Osteocyte (in vitro differentiated cells): ENCODE data around the gene DUOXA2. TPM values are rescaled to one million over a fixed set of nuclear protein-coding genes. Genes with fewer than 3 reads are reported as not detected.

ENCODE experiments used
- DNase-seq: peaks from one replicate; pipeline ENCODE4 v3.0.0; 2021; ENCODE audit warnings: mixed read lengths; ENCODE audit not compliant: unreplicated experiment; ENCODE audit errors: extremely low spot score
- H3K27ac Mint-ChIP-seq: one replicate; pipeline ENCODE4 v1.8.0; 2021; ENCODE audit warnings: mild to moderate bottlenecking, mixed read lengths; ENCODE audit not compliant: unreplicated experiment
- H3K27me3 Mint-ChIP-seq: one replicate; pipeline ENCODE4 v1.8.0; 2021; ENCODE audit warnings: mixed read lengths; ENCODE audit not compliant: unreplicated experiment
- H3K36me3 Mint-ChIP-seq: one replicate; pipeline ENCODE4 v1.8.0; 2021; ENCODE audit warnings: mixed read lengths; ENCODE audit not compliant: unreplicated experiment
- H3K4me1 Mint-ChIP-seq: one replicate; pipeline ENCODE4 v1.8.0; 2021; ENCODE audit warnings: mixed read lengths; ENCODE audit not compliant: unreplicated experiment
- H3K4me3 Mint-ChIP-seq: one replicate; pipeline ENCODE4 v1.8.0; 2021; ENCODE audit warnings: mild to moderate bottlenecking, moderate library complexity, mixed read lengths; ENCODE audit not compliant: unreplicated experiment
- H3K9me3 Mint-ChIP-seq: one replicate; pipeline ENCODE4 v1.8.0; 2021; ENCODE audit warnings: mixed read lengths; ENCODE audit not compliant: unreplicated experiment
- CTCF ChIP-seq: fragments of 200-600 bp; sonication (generic); IDR thresholded peaks from 2 replicates; pipeline ENCODE4 v1.5.0; 2021; ENCODE audit warnings: antibody characterized with exemption, mild to moderate bottlenecking, moderate library complexity
- total RNA-seq: library from RNA; stranded (reverse); gene quantifications from 2 replicates; pipeline ENCODE4 v1.2.1, GENCODE V29; 2021

Gene DUOXA2
- total RNA-seq, 1 donor from 2014 or later: not detected

- Mint-ChIP-seq H3K4me1 (no peaks in the 10 kb centered on the region), H3K4me3 (no peak overlapping the region), H3K27me3 (peaks cover 16% of the 10 kb centered on the region), H3K9me3 (no peaks in the 10 kb centered on the region), H3K36me3 (no peaks in the 10 kb centered on the region), H3K27ac (no peak overlapping the region)
- no peak for DNase-seq
- TF ChIP-seq CTCF: no peak
These were observed 26.6 kb downstream of the DUOXA2 start for GRCh38 chr15:45140557-45141250.

- no peak overlapping the region for H3K27ac Mint-ChIP-seq
- H3K27me3 Mint-ChIP-seq: peaks cover 18% of the 10 kb centered on the region
- H3K4me1 Mint-ChIP-seq: no peaks in the 10 kb centered on the region
- DNase-seq: no peak
- no peak for TF ChIP-seq CTCF
- no peak overlapping the region for H3K4me3 Mint-ChIP-seq
- no peaks in the 10 kb centered on the region for H3K36me3 Mint-ChIP-seq
- no peaks in the 10 kb centered on the region for H3K9me3 Mint-ChIP-seq
These were observed 27.3 kb downstream of the DUOXA2 start for GRCh38 chr15:45141386-45141785.

GRCh38 chr15:45143056-45143455 is 28.9 kb downstream of the DUOXA2 start:
- H3K36me3 Mint-ChIP-seq: no peaks in the 10 kb centered on the region

GRCh38 chr15:45143946-45144345 is 29.8 kb downstream of the DUOXA2 start:
- Mint-ChIP-seq H3K27me3 (peaks cover 18% of the 10 kb centered on the region), H3K9me3 (no peaks in the 10 kb centered on the region), H3K4me3 (no peak overlapping the region), H3K4me1 (no peaks in the 10 kb centered on the region), H3K36me3 (no peaks in the 10 kb centered on the region), H3K27ac (no peak overlapping the region)
- no peak for DNase-seq
- no peak for TF ChIP-seq CTCF

More at GRCh38 chr15:45143056-45143455, 28.9 kb downstream of the DUOXA2 start:
- H3K9me3 Mint-ChIP-seq: no peaks in the 10 kb centered on the region
- H3K27me3 Mint-ChIP-seq: peaks cover 18% of the 10 kb centered on the region
- no peak overlapping the region for H3K4me3 Mint-ChIP-seq
- TF ChIP-seq CTCF: no peak
- no peak for DNase-seq
- H3K27ac Mint-ChIP-seq: no peak overlapping the region
- no peaks in the 10 kb centered on the region for H3K4me1 Mint-ChIP-seq

- no peaks in the 10 kb centered on the region for H3K36me3 Mint-ChIP-seq
- H3K27me3 Mint-ChIP-seq: peaks cover 18% of the 10 kb centered on the region
- no peak overlapping the region for H3K27ac Mint-ChIP-seq
- H3K9me3 Mint-ChIP-seq: no peaks in the 10 kb centered on the region
- no peak for TF ChIP-seq CTCF
- H3K4me1 Mint-ChIP-seq: no peaks in the 10 kb centered on the region
- H3K4me3 Mint-ChIP-seq: no peak overlapping the region
- DNase-seq: no peak
These were observed 30.6 kb downstream of the DUOXA2 start for GRCh38 chr15:45144775-45145174.
